SW480 (cell line): ENCODE results near the gene TLR6.

Experiments
- DNase-seq: peaks from one replicate; pipeline ENCODE4 v3.0.0-alpha.2; 2016; ENCODE audit warnings: low spot score

TLR6 gene

DNA sequence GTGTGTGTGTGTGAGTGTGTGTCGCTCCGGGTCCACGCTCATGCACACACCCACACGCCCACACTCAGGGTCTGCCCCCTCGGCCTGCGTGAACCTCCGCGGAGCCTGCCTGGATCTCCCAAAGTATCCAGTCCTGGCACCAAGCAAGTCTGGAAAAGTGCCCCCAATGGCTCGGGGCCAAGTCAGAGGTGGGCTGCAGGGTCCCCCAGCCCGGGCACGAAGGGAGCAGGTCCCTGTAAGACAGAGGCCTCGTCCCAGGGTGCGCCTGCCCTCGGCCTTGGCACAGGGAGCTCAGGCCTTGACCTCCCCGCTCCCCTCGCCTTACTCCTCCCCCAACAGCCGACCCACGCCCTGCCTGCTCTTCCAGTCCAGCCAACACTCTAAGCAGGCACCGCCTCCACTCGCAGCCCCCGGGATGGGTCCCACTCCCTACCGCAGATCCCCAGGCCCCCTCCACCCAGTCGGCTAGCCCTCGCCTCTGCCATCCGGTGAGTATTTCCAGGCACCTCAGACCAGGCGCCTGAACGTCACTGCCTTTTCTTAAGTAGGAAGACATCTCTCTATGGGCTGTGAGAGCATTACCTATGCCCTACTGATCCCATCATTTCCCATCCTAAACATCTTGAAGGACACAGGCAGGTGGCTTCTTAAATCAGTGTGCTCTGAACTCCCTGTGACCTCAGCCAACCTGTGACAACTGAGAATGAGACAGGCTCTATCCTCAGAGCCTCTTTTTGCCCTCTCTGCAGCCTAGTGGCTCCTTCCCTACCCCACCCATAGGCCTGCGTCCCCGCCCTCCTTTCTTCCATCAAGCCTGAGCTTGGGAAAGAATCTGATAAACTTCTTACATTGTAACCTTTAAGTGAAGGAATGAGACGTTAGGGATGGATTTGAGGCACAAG is 11.7 kb upstream of the TLR6 start:
- DNase-seq = no peak

DNA sequence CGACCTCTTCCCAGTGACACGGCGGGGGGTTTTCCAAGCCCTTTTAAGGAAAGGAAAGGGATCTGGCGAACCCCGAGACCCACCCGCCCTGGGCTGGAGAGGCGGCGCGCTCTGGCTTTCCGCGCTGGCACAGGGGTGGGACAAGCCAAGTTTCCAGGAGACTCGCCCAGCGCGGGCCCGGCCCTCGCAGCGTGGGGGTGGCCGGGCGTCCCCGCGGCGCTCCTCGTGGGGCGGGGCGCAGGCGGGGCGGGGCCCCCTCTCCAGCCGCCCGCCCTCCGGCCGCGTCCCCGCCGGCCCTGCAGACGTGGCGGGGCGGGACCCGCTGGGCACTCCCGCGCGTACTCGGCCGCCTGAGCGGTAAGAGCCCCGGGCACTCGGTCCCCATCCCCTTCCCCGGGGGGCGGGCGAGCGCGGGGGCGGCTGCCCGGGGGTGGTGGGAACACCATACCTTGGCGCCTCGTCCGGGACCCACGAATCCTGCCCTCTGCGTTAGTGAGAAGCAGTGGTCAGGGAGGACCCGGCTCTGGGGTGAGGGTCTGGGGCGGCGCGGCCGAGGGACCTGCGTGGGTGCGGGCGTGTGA is 11.0 kb upstream of the TLR6 start, which contains the start of gene FAM114A1:
FAM114A1 (plus strand) TSS at position 329 of the 581 bp plus-strand sequence. CDS start 10,273 bp downstream, outside the sequence.
- peak; percentile 61 for DNase-seq

DNA sequence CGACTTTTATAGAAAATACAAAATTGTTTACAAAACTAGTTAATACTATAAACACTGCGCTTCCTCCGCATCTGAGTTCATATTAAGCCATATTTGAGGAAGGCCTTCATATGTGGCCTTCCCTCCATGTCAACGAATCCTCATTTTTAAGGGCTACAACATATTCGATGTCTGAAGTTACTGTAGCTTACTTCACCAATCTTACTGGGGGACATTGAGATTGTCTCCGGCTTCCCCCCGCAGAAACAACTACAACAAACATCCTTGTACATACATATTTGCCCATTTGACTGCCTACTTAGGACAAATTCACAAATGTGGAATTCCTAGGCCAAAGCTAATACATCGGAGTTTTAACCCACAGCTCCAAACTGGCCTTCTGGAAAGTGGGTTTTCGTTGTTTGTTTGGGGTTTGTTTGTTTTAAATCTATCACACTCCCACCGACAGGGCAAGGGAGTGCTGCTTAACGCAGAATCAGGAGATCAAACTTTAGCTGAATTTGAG is 10.4 kb upstream of the TLR6 start:
- no peak for DNase-seq

DNA sequence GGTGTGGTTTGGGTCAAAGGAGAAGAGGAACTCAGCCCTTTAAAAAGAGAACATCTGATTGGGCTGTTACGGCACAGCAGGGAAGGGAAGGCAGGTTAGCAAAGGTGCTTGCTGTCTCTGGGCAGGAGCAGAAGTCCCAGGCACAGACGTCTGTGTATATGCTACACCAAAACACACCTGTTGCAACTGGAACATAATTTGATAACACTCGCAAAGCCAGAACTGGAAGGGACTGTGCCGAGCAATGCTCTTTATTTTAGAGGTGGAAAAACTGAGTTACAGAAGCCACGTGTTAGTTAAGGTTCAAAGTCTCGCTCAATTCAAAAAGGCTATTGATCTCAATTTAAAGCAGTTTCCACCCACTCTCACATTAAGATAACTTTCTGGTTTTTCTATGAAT is 8.8 kb upstream of the TLR6 start:
- DNase-seq = no peak

DNA sequence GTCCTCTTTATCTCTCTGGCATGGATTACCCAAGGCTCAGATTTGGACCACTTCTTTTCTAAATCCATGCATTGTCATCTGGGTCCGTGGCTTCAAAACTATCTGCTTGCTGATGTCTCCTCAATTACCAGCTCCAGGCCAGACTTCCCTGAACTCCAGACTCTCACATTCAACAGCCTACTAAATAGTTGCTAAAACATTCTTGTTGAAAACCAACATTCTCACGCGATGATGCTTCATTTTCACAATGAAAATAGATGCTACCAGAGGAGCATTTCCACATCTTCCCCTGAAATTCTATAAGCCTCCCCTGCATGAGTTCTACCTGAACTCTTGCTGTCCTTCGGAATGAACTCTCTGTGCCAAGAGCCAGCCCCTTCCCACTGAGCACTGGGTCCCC is 5.2 kb upstream of the TLR6 start:
- no peak for DNase-seq

DNA sequence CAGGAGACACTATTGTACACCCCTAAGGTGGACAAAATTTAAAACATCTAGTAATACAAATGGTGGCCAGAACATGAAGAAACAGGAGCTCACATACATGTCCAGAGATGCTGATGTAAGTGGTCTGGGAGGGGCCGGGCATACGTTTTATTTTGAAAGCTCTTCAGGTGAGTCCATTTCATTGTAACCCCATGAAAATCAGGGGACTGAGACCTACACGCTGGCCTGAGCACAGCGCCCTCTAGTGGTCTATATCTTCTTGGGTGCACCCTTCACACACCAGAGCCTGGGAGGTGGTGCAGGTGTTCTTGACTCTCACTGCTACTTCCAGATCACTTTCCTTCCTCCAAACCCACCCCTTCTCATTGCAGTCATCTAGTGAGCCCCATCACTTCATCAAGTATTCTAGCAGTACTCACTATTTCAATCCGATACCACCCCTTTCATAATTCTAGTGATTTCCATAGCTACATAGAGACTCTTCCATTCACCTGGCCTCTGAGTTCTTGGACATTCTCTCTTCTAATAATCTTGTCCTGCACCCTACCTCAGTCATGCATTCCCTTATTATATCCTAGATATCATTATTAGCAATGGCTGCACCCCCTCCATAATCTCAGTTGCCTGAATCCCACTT is 4.3 kb upstream of the TLR6 start:
- DNase-seq = peak; percentile 47

DNA sequence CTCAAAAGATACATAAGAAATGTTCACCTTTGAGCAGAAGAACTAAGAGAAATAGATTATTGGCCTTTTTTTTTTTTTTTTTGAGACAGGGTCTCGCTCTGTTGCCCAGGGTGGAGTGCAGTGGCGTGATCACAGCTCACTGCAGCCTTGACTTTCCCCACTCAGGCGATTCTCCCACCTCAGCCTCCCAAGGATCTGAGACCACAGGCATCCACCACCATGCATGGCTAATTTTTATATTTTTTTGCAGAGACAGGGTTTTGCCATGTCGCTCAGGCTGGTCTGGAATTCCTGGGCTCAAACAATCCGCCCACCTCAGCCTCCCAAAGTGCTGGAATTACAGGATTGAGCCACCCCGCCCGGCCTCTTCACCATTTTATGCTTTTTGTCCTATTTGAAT is 2.9 kb upstream of the TLR6 start:
- DNase-seq = no peak

DNA sequence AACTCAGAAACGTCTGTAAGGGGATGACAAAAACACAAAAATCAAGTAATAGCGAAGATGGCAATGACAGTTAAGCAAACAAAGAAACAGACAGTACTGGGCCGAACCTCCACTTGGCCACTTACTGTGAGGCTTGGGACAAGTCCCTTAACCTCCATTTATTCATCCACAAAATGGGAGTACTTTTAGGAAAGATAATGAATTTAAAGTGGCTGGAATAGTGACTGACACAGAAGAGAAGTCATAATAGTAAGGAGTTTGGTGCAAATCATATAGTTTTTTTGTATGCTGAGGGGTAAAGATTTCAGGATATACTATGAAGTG is 1.4 kb upstream of the TLR6 start:
- DNase-seq = no peak

DNA sequence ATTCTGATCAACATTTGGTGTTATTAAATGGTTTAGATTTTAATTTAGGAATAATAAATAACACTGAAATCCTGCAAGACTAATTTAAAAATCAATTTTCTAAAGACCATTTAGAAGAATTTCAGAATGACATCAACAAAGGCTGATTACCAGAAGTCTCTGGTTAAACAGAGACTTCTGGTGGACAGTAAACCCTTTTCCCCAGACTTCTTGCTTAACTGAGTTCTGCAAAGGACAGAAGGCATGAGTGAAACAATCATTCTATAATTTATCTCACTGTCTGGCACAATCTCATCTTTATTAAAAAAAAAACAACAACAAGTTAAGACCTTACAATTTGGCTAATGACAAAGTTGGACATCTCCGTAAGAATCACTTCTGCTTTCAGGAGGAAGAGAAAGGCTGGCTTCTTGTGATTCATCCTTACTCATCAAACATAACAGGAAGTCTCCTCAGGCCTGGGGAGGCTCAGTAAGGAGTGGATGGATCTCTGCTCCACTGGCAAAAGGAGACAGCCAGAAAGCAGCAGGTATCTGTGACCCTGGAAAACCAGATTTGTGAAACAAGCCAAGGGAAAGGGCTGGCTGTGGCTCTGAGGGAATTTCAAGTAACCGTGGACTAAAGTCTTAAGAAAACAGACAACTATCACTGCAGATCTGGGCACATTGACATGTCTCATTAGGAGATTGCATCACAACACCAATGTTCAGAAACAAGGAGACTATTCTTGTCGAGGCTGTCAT is 908 bp upstream of the TLR6 start:
- DNase-seq = peak; percentile 29

DNA sequence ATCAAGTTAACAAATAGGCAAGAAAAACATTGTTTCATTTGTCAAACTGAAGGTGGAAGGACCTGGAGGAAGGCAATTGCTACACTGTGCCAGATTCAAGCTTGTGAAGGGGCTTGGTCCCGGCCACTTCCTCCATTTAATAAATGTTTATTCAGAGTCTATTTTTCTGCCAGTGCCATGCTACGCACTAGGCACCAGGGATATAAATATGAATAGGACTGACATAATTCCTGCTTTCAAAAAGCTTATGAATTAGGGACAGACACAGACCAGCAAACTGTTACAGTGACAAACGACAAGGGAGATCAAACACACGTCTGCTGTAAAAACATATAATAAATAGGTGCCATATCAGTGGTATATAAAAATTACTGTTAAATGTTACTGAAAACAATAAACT is 571 bp downstream of the TLR6 start:
- DNase-seq = no peak

DNA sequence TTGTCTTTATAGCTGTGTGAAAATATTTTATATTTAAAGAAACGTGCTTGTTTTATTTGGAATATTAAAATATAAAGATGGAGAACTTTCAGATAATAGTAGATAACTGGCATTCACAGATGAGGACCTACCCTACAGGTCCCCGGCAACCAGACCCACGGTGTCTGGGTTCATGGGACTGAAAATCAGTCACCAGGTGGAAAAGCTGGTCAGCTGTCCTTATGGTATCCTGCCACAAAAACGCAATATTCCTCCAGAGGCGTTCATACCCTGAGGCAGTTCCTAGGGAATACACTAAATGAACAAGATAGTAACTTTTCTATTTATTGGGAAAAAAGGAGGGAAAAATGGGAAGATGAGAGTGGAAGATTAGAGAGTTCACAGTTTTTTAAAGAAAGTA is 1.2 kb downstream of the TLR6 start:
- no peak for DNase-seq

DNA sequence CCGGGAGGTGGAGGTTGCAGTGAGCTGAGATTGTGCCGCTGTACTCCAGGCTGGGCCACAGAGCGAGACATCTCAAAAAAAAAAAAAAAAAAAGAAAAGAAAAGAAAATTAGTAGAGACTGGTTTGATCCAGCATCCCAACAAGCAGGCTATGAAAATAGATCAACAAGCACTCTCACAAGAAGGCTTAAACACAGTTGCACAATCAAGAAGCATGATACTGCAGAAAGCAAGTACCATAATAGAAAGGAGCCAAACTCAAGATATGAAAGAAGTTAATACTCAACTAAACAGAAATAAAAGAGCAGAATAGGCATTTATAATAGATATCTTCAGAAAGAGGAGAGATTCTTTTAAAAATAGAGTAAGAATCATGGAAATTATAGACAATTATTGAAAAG is 10.6 kb downstream of the TLR6 start:
- no peak for DNase-seq

DNA sequence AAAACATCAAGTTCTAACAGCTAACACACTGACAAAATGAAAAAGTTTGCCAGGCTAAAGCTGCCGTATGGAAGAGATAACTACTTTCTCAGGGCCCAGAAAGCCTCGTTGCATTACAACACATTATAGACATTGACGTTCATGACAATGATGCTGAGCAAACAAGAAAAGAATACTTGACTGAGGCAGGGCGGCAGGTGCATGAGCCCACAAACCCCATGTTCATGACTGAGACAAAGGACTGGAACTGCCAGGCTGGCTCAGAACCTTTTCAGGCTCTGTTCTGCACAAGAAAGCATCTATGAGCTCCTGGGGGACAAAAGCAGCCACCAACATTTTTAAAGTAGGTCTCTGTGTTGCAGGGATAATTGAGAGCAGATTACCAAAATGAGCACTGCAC is 13.6 kb downstream of the TLR6 start:
- no peak for DNase-seq

DNA sequence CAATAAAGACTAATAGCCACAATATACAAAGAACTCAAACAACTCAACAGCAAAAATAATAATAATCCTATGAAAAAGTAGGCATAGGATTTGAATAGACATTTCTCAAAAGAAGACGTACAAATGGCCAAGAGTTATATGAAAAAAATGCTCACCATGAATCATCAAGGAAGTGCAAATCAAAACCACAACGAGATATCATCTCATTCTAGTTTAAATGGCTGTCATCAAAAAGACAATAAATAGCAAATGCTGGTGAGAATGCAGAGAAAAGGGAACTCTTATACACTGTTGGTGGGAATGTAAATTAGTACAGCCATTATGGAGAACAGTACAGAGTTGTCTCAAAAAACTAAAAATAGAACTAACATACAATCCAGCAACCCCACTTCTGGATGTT is 18.8 kb downstream of the TLR6 start:
- DNase-seq = no peak

DNA sequence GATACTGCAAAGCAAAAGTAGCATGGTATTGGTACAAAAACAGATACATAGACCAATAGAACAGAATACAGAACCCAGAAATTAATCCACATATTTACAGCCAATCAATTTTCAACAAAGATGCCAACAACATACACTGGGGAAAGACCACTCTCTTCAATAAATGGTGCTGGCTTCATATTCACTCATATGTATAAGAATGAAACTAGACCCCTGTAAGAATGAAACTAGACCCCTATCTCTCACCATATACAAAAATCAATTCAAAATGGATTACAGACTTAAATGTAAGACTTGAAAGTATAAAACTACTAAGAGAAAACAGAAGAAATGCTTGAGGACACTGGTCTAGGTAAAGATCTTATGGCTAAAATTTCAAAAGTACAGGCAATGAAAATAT is 19.3 kb downstream of the TLR6 start:
- DNase-seq = no peak

DNA sequence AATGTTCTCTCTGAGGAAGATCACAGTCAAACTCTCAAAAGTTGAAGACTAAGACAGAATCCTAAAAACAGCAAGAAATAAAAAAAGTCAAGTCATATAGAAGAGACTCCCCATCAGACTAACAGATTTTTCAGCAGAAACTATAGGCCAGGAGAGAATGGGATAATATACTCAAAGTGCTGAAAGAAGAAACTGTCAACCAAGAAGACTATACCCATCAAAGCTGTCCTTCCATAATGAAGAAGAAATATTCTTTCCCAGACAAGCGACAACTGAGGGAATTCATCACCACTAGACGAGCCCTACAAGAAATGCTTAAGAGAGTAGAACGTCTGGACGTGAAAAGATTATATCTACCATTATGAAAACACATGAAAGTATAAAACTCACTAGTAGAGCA is 22.0 kb downstream of the TLR6 start:
- no peak for DNase-seq

DNA sequence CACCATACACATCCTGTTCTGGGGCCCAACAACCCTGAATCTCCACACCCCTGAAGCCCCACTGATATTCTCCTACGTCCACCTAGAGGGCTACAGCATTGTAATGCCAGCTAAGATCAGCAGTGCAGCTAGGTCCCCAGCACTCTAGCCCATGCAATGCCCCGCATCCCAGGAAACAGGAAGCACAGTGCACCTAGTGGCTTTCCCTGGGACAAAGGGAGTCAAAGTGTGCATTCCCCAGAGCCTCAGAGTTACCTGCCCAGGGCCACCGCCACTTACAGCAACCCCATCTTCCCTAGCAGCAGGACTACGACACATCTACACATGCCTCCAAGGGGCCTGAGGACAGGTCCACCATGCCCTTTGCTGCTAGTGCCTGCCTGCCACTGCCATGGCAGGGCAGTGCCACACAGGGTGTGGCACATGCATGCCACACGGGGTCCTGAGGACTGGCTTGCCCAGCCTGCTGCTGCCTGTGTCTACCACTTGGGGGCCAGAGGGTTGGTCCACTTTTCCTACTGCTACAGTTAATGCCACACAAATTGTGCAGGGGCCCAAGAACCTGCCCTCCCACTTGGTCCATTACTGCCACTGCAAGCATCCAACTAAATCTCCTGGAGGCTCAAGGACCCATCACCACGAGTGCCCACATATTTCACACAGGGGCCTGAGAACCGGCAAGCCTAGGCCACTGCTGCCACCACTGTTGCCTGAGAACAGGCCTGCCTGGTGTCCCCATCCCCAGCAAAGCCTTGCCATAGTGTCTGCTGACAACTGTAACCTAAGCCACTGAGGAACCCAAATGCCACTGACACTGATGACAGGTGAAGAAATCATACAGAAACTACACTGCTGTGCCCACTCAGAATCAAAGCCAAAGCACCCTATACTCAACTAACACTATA is 23.7 kb downstream of the TLR6 start:
- DNase-seq = no peak

DNA sequence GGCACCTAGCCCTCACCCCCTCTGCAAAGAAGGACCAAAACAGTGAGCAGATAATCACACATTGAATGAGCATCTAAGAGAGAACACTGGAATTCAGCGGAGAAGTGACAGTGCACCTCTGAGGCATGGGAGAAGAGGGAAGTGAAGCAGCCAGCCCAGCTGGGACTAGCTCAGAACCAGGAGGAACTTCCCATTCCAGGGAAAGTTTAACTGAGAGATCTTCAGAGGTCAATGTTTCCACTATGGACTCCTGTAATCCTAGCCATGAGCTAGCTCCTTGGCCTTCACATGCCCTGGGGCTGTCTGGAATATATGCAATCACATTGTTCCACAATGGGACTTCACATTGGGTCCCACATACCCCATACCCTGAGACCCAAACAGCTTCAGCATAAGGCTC is 24.4 kb downstream of the TLR6 start:
- DNase-seq = no peak

DNA sequence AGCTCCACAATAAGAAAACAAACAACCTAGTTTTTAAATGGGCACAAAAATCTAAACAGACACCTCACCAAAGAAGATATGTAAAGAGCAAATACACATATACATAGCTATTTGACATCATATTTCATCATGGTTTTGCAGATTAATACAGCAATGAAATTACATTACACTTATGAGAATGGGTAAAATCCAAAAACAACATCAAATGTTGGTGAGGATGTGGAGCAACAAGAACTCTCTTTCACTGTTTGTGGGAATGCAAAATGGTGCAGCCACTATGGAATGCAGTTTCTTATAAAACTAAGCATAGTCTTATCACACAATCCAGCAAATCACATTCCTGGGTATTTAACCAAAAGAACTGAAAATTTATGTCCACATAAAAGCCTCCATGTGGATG is 25.0 kb downstream of the TLR6 start:
- no peak for DNase-seq

DNA sequence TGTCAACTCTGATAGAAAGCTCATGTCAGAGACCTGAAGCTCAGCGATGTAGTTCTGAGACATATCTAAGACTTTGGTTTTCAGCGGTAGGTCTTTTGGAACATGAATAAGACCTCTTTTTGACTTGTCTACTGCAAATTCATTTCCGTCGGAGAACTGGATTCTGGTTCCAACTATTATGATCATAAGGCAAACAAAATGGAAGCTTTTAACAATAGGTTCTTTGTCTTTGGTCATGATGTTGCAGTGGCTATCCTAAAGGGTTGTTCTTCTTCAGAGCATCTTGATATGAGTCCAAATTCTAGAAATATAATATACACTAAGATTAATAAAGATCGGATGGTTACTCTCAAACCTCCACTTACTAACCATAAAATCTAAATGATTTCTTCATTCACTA is 27.4 kb downstream of the TLR6 start:
- DNase-seq = no peak

DNA sequence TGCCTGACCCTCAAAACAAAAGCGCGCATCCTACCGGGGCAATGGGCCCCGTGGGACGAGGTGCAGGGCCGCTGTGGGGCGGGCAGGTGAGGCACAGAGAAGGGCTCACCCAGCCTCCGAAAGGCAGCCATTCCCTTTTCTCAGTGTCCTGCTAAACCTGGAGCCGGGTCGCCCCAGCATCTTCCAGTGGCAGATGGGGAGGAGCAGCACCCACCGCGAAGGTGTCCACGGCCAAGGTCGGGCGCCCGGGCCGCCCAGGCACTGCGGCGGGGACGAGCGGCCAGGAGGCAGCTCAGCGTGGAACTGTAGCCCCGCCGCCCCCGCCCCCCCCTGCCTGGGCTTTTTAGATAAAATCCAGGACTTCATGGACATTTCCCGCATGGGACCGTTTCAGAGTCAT is 32.9 kb downstream of the TLR6 start:
- no peak for DNase-seq
